Thymus (tissue), 11 donors: ENCODE results near the gene SFSWAP. TPM values are rescaled to one million over a fixed set of nuclear protein-coding genes. Genes with fewer than 3 reads are reported as not detected.

Experiments used
- DNase-seq, 9 donors: peaks; one replicate each; pipeline ENCODE4 v3.0.0-alpha.2; 2013; ENCODE audit warnings: low spot score in 9 of 9, low read depth in 6 of 9, missing footprints in 1 of 9
- H3K27ac ChIP-seq, 2 donors: one replicate each; pipeline ENCODE4 v1.5.1; 2013; ENCODE audit warnings: control low read depth in 1 of 2, low read depth in 1 of 2, low read length in 1 of 2, mild to moderate bottlenecking in 1 of 2, moderate library complexity in 1 of 2
- H3K27me3 ChIP-seq, 2 donors: one replicate each; pipeline ENCODE4 v1.5.1; 2013; ENCODE audit warnings: low read length in 1 of 2; ENCODE audit not compliant: control insufficient read depth in 2 of 2, insufficient read depth in 1 of 2
- H3K36me3 ChIP-seq, 2 donors: one replicate each; pipeline ENCODE4 v1.5.1; 2013; ENCODE audit warnings: low read length in 1 of 2, mild to moderate bottlenecking in 1 of 2, moderate library complexity in 1 of 2; ENCODE audit not compliant: control insufficient read depth in 2 of 2, insufficient read depth in 2 of 2
- H3K4me1 ChIP-seq, 2 donors: one replicate each; pipeline ENCODE4 v1.5.1; 2013; ENCODE audit warnings: low read length in 2 of 2; ENCODE audit not compliant: control insufficient read depth in 2 of 2, insufficient read depth in 2 of 2
- H3K4me3 ChIP-seq, 2 donors: one replicate each; pipeline ENCODE4 v1.5.1; 2013; ENCODE audit warnings: low read length in 2 of 2, control low read depth in 1 of 2, mild to moderate bottlenecking in 1 of 2
- H3K9me3 ChIP-seq, 2 donors: one replicate each; pipeline ENCODE4 v1.5.1; 2013; ENCODE audit warnings: low read length in 1 of 2, mild to moderate bottlenecking in 1 of 2; ENCODE audit not compliant: control insufficient read depth in 2 of 2, insufficient read depth in 1 of 2
- WGBS: extraction: QIAGEN DNeasy Blood & Tissue Kit; methylation state at CpG from one replicate; pipeline ENCODE4 v1.1.7; 2013; 5-methylcytosine and 5-hydroxymethylcytosine counted together
- polyA plus RNA-seq: library from polyadenylated mRNA; stranded (reverse); fragments of 200-250 nt; gene quantifications from one replicate; pipeline ENCODE4 v1.2.3, GENCODE V29; 2013
- total RNA-seq: library from RNA; stranded (reverse); fragments of 120-200 nt; gene quantifications from one replicate; pipeline ENCODE4 v1.2.4, GENCODE V29; 2013
- donor health status: healthy.

Gene SFSWAP
- total and polyA plus RNA-seq, 2 donors, result 19.5 to 39.6 TPM

GRCh38 chr12:131833288-131833895, 122.5 kb downstream of the SFSWAP start:
- 91% methylated on average over 23 of the region's 23 CpGs for WGBS
- DNase-seq, result no peak
- Histone ChIP-seq H3K27ac (no peak overlapping the region), H3K9me3 (no peaks in the 10 kb centered on the region), H3K4me1 (peaks cover 0 to 17% of the 10 kb centered on the region in 2 donors), H3K4me3 (no peak overlapping the region), H3K36me3 (no peaks in the 10 kb centered on the region), H3K27me3 (peaks cover 41 to 63% of the 10 kb centered on the region in 2 donors)

GRCh38 chr12:131833896-131834641, 123.2 kb downstream of the SFSWAP start:
- H3K9me3 ChIP-seq, result no peaks in the 10 kb centered on the region
- 68% methylated on average over 23 of the region's 23 CpGs for WGBS
- DNase-seq, result no peak
- H3K27me3 ChIP-seq, result peaks cover 34 to 57% of the 10 kb centered on the region in 2 donors
- H3K27ac ChIP-seq, result no peak overlapping the region
- no peaks in the 10 kb centered on the region for H3K36me3 ChIP-seq
- no peak overlapping the region for H3K4me3 ChIP-seq
- peaks cover 0 to 14% of the 10 kb centered on the region in 2 donors for H3K4me1 ChIP-seq

- DNase-seq, result no peak
- H3K4me1 ChIP-seq, result peaks cover 0 to 8% of the 10 kb centered on the region in 2 donors
- H3K27ac ChIP-seq, result no peak overlapping the region
- H3K36me3 ChIP-seq, result no peaks in the 10 kb centered on the region
- H3K9me3 ChIP-seq, result no peaks in the 10 kb centered on the region
- no peak overlapping the region for H3K4me3 ChIP-seq
- peaks cover 25 to 48% of the 10 kb centered on the region in 2 donors for H3K27me3 ChIP-seq
- 89% methylated on average over 20 of the region's 20 CpGs for WGBS
These were observed 124.1 kb downstream of the SFSWAP start for GRCh38 chr12:131834798-131835615.

- Histone ChIP-seq H3K27me3 (peaks cover 19 to 41% of the 10 kb centered on the region in 2 donors), H3K36me3 (no peaks in the 10 kb centered on the region), H3K27ac (no peak overlapping the region), H3K4me1 (peaks cover 0 to 4% of the 10 kb centered on the region in 2 donors), H3K9me3 (no peaks in the 10 kb centered on the region), H3K4me3 (no peak overlapping the region)
- 90% methylated on average over 7 of the region's 7 CpGs for WGBS
- DNase-seq, result no peak
These were observed 124.8 kb downstream of the SFSWAP start for GRCh38 chr12:131835616-131836171.

- no peaks in the 10 kb centered on the region for H3K4me1 ChIP-seq
- H3K27ac ChIP-seq, result no peak overlapping the region
- WGBS, result 83% methylated on average over 3 of the region's 3 CpGs
- no peaks in the 10 kb centered on the region for H3K36me3 ChIP-seq
- H3K9me3 ChIP-seq, result no peaks in the 10 kb centered on the region
- H3K27me3 ChIP-seq, result peaks cover 14 to 36% of the 10 kb centered on the region in 2 donors
- DNase-seq, result no peak
- no peak overlapping the region for H3K4me3 ChIP-seq
These were observed 125.3 kb downstream of the SFSWAP start for GRCh38 chr12:131836193-131836592.

GRCh38 chr12:131836714-131837397, 126.0 kb downstream of the SFSWAP start:
- 88% methylated on average over 13 of the region's 13 CpGs for WGBS
- H3K36me3 ChIP-seq, result no peaks in the 10 kb centered on the region
- H3K9me3 ChIP-seq, result no peaks in the 10 kb centered on the region
- H3K27me3 ChIP-seq, result peaks cover 7 to 30% of the 10 kb centered on the region in 2 donors
- DNase-seq, result no peak
- H3K4me1 ChIP-seq, result no peaks in the 10 kb centered on the region
- no peak overlapping the region for H3K4me3 ChIP-seq
- H3K27ac ChIP-seq, result no peak overlapping the region

GRCh38 chr12:131840643-131841416, 129.9 kb downstream of the SFSWAP start:
- no peaks in the 10 kb centered on the region for H3K9me3 ChIP-seq
- no peak for DNase-seq
- no peak overlapping the region for H3K4me3 ChIP-seq
- H3K27ac ChIP-seq, result no peak overlapping the region
- H3K36me3 ChIP-seq, result no peaks in the 10 kb centered on the region
- 95% methylated on average over 46 of the region's 46 CpGs for WGBS
- H3K27me3 ChIP-seq, result peaks cover under 1 to 1% of the 10 kb centered on the region in 2 donors
- no peaks in the 10 kb centered on the region for H3K4me1 ChIP-seq

- H3K4me1 ChIP-seq, result no peaks in the 10 kb centered on the region
- H3K27ac ChIP-seq, result no peak overlapping the region
- no peaks in the 10 kb centered on the region for H3K27me3 ChIP-seq
- H3K9me3 ChIP-seq, result no peaks in the 10 kb centered on the region
- no peak overlapping the region for H3K4me3 ChIP-seq
- 96% methylated on average over 22 of the region's 22 CpGs for WGBS
- no peak for DNase-seq
- H3K36me3 ChIP-seq, result no peaks in the 10 kb centered on the region
These were observed 130.7 kb downstream of the SFSWAP start for GRCh38 chr12:131841547-131841946.
